H1 (cell line): ENCODE data around the gene ASPG. TPM values are rescaled to one million over a fixed set of nuclear protein-coding genes. Genes with fewer than 3 reads are reported as not detected.

Experiments used
- CTCF ChIA-PET: fragments of 300-600 bp; sonication (Branson Sonifier 250); formaldehyde crosslinking; loops from one replicate; lab custom pipeline; 2021; ENCODE audit not compliant: partially characterized antibody; lab: Charles Lee
- POLR2A ChIA-PET: fragments of 300-600 bp; sonication (Branson Sonifier 250); formaldehyde crosslinking; loops from one replicate; lab custom pipeline; 2021; ENCODE audit warnings: inconsistent platforms; ENCODE audit not compliant: partially characterized antibody; lab: Charles Lee
- DNase-seq, 2 experiments: peaks; one replicate each; pipeline versions ENCODE4 v3.0.0 to v3.0.0-alpha.2; 2010 to 2022; ENCODE audit warnings: low spot score in 2 of 2, low read depth in 1 of 2, mixed read lengths in 1 of 2
- FAIRE-seq: peaks from 2 replicates; lab custom pipeline; 2011; peaks lifted over from hg19 to GRCh38; lab: Jason Lieb, UNC
- H2AFZ ChIP-seq: 2 replicates; pipeline ENCODE4 v1.8.1; 2012; ENCODE audit warnings: low read length, inconsistent platforms
- H2AK5ac ChIP-seq: 2 replicates; pipeline ENCODE4 v1.6.1; 2013; ENCODE audit warnings: low read depth, low read length
- H2BK120ac ChIP-seq: replicated peaks from 2 replicates; pipeline ENCODE3; 2013; ENCODE audit warnings: low read depth, low read length, inconsistent platforms
- H2BK12ac ChIP-seq: 2 replicates; pipeline ENCODE4 v1.6.1; 2013; ENCODE audit warnings: low read depth, low read length
- H2BK15ac ChIP-seq: 2 replicates; pipeline ENCODE4 v1.6.1; 2013; ENCODE audit warnings: low read length
- H2BK20ac ChIP-seq: 2 replicates; pipeline ENCODE4 v1.6.1; 2013; ENCODE audit warnings: low read length
- H2BK5ac ChIP-seq: 2 replicates; pipeline ENCODE4 v1.6.1; 2013; ENCODE audit warnings: low read depth, low read length
- H3K14ac ChIP-seq: 2 replicates; pipeline ENCODE4 v1.6.1; 2013; ENCODE audit warnings: inconsistent platforms; ENCODE audit not compliant: insufficient read length
- H3K18ac ChIP-seq: 2 replicates; pipeline ENCODE4 v1.6.1; 2013; ENCODE audit warnings: low read length; ENCODE audit errors: extremely low read depth
- H3K23ac ChIP-seq: 2 replicates; pipeline ENCODE4 v1.6.1; 2013; ENCODE audit warnings: inconsistent platforms; ENCODE audit not compliant: insufficient read length
- H3K23me2 ChIP-seq: 2 replicates; pipeline ENCODE4 v1.6.1; 2013; ENCODE audit warnings: low read depth, low read length
- H3K27ac ChIP-seq: 2 replicates; pipeline ENCODE4 v1.6.1; 2011; ENCODE audit warnings: low read depth, low read length, inconsistent platforms
- H3K27me3 ChIP-seq, 4 experiments: replicated peaks in 1 of 4; 1 replicate in 1 of 4; 2 replicates in 3 of 4; pipeline versions ENCODE4 v1.6.1 to v1.8.1; 2011 to 2013; ENCODE audit warnings: low read length in 3 of 4, mild to moderate bottlenecking in 3 of 4, inconsistent platforms in 2 of 4, mixed read lengths in 2 of 4, moderate library complexity in 1 of 4; ENCODE audit not compliant: control insufficient read depth in 3 of 4, insufficient read depth in 3 of 4; ENCODE audit errors: extremely low read depth in 1 of 4
- H3K36me3 ChIP-seq, 4 experiments: 2 replicates each; pipeline versions ENCODE4 v1.6.1 to v1.8.1; 2011 to 2013; ENCODE audit warnings: mild to moderate bottlenecking in 4 of 4, low read length in 3 of 4, moderate library complexity in 2 of 4, control low read depth in 1 of 4, inconsistent platforms in 1 of 4; ENCODE audit not compliant: insufficient read depth in 4 of 4, control insufficient read depth in 2 of 4
- H3K4ac ChIP-seq: replicated peaks from 2 replicates; pipeline ENCODE3; 2013; ENCODE audit warnings: low read length, low read depth, mixed read lengths, inconsistent platforms; ENCODE audit not compliant: insufficient read length
- H3K4me1 ChIP-seq, 4 experiments: replicated peaks in 1 of 4; 1 replicate in 1 of 4; 2 replicates in 3 of 4; pipeline versions ENCODE4 v1.6.1 to v1.8.1; 2011 to 2013; ENCODE audit warnings: low read length in 3 of 4, inconsistent platforms in 2 of 4, mixed read lengths in 1 of 4; ENCODE audit not compliant: insufficient read depth in 4 of 4, control insufficient read depth in 3 of 4
- H3K4me2 ChIP-seq, 2 experiments: 2 replicates each; pipeline versions ENCODE4 v1.6.1 to v1.8.1; 2011 to 2013; ENCODE audit warnings: low read depth in 2 of 2, low read length in 2 of 2, control low read depth in 1 of 2, inconsistent platforms in 1 of 2, mild to moderate bottlenecking in 1 of 2; ENCODE audit not compliant: insufficient read depth in 1 of 2
- H3K4me3 ChIP-seq, 4 experiments: fragments of 200-600, 300-600 bp in 1 of 4; sonication (generic), shearing (Covaris generic), sonication (Bioruptor Twin) in 1 of 4; 2 replicates each; pipeline versions ENCODE4 v1.5.1 to v1.8.1; 2011 to 2016; ENCODE audit warnings: low read length in 4 of 4, low read depth in 3 of 4, control low read depth in 2 of 4, inconsistent platforms in 2 of 4, mild to moderate bottlenecking in 2 of 4, mixed read lengths in 1 of 4, moderate library complexity in 1 of 4; ENCODE audit not compliant: insufficient read depth in 2 of 4; ENCODE audit errors: extremely low read depth in 1 of 4
- H3K56ac ChIP-seq: replicated peaks from 2 replicates; pipeline ENCODE3; 2013; ENCODE audit warnings: low read depth, mild to moderate bottlenecking, mixed read lengths, low read length, inconsistent platforms; ENCODE audit not compliant: insufficient read length
- H3K79me1 ChIP-seq: 2 replicates; pipeline ENCODE4 v1.6.1; 2013; ENCODE audit warnings: low read depth, low read length, control low read depth
- H3K79me2 ChIP-seq, 2 experiments: 2 replicates each; pipeline versions ENCODE4 v1.6.1 to v1.8.1; 2012 to 2013; ENCODE audit warnings: low read length in 2 of 2, mild to moderate bottlenecking in 2 of 2, inconsistent platforms in 1 of 2; ENCODE audit not compliant: insufficient read depth in 2 of 2, control insufficient read depth in 1 of 2
- H3K9ac ChIP-seq, 4 experiments: replicated peaks in 1 of 4; 1 replicate in 1 of 4; 2 replicates in 3 of 4; pipeline versions ENCODE4 v1.6.1 to v1.8.1; 2011 to 2013; ENCODE audit warnings: low read depth in 3 of 4, low read length in 3 of 4, control low read depth in 2 of 4, mild to moderate bottlenecking in 2 of 4, moderate library complexity in 2 of 4, inconsistent platforms in 1 of 4; ENCODE audit errors: extremely low read depth in 1 of 4
- H3K9me3 ChIP-seq, 2 experiments: 2 replicates each; pipeline versions ENCODE4 v1.6.1 to v1.8.1; 2012 to 2013; ENCODE audit warnings: mild to moderate bottlenecking in 2 of 2, moderate library complexity in 2 of 2, control low read depth in 1 of 2, inconsistent platforms in 1 of 2, low read depth in 1 of 2, low read length in 1 of 2, mixed read lengths in 1 of 2; ENCODE audit not compliant: insufficient read depth in 2 of 2
- H4K20me1 ChIP-seq, 2 experiments: replicated peaks in 1 of 2; 2 replicates each; pipeline versions ENCODE3 to v1.8.1; 2011 to 2013; ENCODE audit warnings: inconsistent platforms in 2 of 2, low read length in 2 of 2, mild to moderate bottlenecking in 1 of 2; ENCODE audit not compliant: insufficient read depth in 2 of 2, control insufficient read depth in 1 of 2
- H4K5ac ChIP-seq: 2 replicates; pipeline ENCODE4 v1.6.1; 2013; ENCODE audit warnings: low read length, low read depth, mixed read lengths, inconsistent platforms; ENCODE audit not compliant: insufficient read length
- H4K8ac ChIP-seq: 2 replicates; pipeline ENCODE4 v1.8.0; 2013; ENCODE audit warnings: mild to moderate bottlenecking, moderate library complexity, low read length, inconsistent platforms; ENCODE audit not compliant: insufficient read depth; ENCODE audit errors: extremely low read depth
- H4K91ac ChIP-seq: replicated peaks from 2 replicates; pipeline ENCODE3; 2013; ENCODE audit warnings: low read length, mixed read lengths, inconsistent platforms; ENCODE audit not compliant: insufficient read length
- WGBS, 2 experiments: shearing (Covaris generic) in 1 of 2; methylation state at CpG; one replicate each; pipeline versions ENCODE4 v1.1.6 to v1.1.7; 2013 to 2015; ENCODE audit warnings: low lambda C conversion rate in 2 of 2, mixed read lengths in 2 of 2, inconsistent platforms in 1 of 2, low coverage in 1 of 2, missing lambda C conversion rate in 1 of 2; ENCODE audit not compliant: insufficient replicate concordance in 2 of 2, insufficient coverage in 1 of 2, insufficient read length in 1 of 2; ENCODE audit errors: extremely low coverage in 1 of 2, missing lambda C conversion rate in 1 of 2; 5-methylcytosine and 5-hydroxymethylcytosine counted together
- polyA plus RNA-seq, 7 experiments: library from polyadenylated mRNA; depleted of rRNA in 3 of 7; stranded (reverse) in 5 of 7; unstranded in 2 of 7; fragments of >200 nt in 5 of 7; fragments of 200-250 nt in 2 of 7; gene quantifications; 1 replicate in 5 of 7; 2 replicates in 1 of 7; 4 replicates in 1 of 7; pipeline versions ENCODE4 v1.2.1 to v1.2.3, GENCODE V29; 2011 to 2013; ENCODE audit warnings: missing spikeins in 2 of 7, mixed read lengths in 2 of 7
- total RNA-seq: library from RNA; stranded (reverse); fragmentation: NEBNext Ultra II Directional; extraction: Animal tissue kit (Norgen Biotek cat#: 25700); gene quantifications from 2 replicates; pipeline ENCODE4 v1.2.1, GENCODE V29; 2021

The ASPG gene
- total and polyA plus RNA-seq, 2 of the 8 experiments (the other 6 are each of a cell fraction or from before 2014, with no cell fraction given), result 0.34 to 0.59 TPM

DNA sequence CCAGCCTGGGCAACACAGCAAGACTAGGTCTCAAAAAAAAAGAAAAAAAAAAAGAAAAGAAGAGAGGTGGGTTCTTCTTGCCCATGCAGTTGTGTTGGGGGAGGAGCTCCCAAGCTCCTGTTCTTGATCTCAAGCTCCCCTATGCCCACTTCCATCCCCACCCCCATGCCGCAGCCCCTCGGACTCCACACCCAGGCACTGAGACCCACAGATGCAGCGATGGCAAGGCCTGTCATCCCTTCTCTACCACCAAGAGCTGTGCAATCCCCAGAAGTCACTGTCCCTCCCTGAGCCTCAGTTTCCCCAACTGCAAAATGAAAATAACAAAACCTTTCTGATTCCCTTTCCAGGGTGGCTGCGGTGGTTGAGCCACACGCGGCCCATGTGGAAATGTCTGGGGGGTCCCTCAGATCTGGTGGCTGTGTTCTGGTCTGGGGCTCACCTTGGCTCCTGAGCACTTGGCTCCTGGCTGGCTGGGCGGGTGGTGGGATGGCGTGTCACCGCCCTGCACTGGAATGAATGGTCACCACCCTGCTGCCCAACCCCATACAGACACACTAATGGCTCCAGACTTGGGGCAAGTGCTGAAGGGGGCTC, 30.3 kb downstream of the ASPG start:
- no peak overlapping the region for H4K5ac ChIP-seq
- H2BK5ac ChIP-seq, result no peak overlapping the region
- POLR2A ChIA-PET, result no interaction called here
- no peaks in the 10 kb centered on the region for H3K79me2 ChIP-seq
- H3K9ac ChIP-seq, result no peak overlapping the region
- H3K14ac ChIP-seq, result no peak overlapping the region
- peaks cover 12% of the 10 kb centered on the region; the same call in 1 of the 2 replicates for H3K23me2 ChIP-seq
- H3K4me1 ChIP-seq, result peaks cover 0 to 13% (median 4%) of the 10 kb centered on the region in 4 experiments; a peak in 5 of 7 replicates
- H4K91ac ChIP-seq, result no peak overlapping the region
- no peaks in the 10 kb centered on the region; a peak in 1 of 8 replicates for H3K36me3 ChIP-seq
- CTCF ChIA-PET, result interaction anchor here (0.6 to 2.6 kb wide), 6 partner anchors 10 to 38 kb away, joined by 3 to 8 read pairs (median 5); no protein-coding TSS in a partner anchor
- no peak overlapping the region for H3K4ac ChIP-seq
- 88% methylated on average over 9 of the region's 9 CpGs; no CpG with 5 or more reads in 1 of the 2 experiments for WGBS, 2 experiments
- H3K4me3 ChIP-seq, result no peak overlapping the region
- no peaks in the 10 kb centered on the region for H3K9me3 ChIP-seq
- no peak overlapping the region for H2BK15ac ChIP-seq
- no peak for FAIRE-seq
- H2BK20ac ChIP-seq, result no peak overlapping the region
- peaks cover 0 to 4% of the 10 kb centered on the region in 2 experiments for H4K20me1 ChIP-seq
- H3K27me3 ChIP-seq, result peaks cover 17 to 39% (median 29%) of the 10 kb centered on the region in 4 experiments
- H3K18ac ChIP-seq, result no peak overlapping the region
- no peak for DNase-seq
- H4K8ac ChIP-seq, result no peak overlapping the region
- H3K27ac ChIP-seq, result no peak overlapping the region
- no peak overlapping the region for H2AK5ac ChIP-seq
- H2AFZ ChIP-seq, result no peak overlapping the region
- H3K56ac ChIP-seq, result no peak overlapping the region
- peak overlapping the region; percentile 52 to 81; a peak in 1 of 4 replicates for H3K4me2 ChIP-seq
- H2BK12ac ChIP-seq, result no peak overlapping the region
- H3K79me1 ChIP-seq, result no peaks in the 10 kb centered on the region
- no peak overlapping the region for H2BK120ac ChIP-seq
- no peak overlapping the region for H3K23ac ChIP-seq
